Prostate gland (tissue), 2 donors: ENCODE measurements around the gene SERPINA4.

Experiments
- CTCF ChIP-seq, 4 experiments: fragments of 200-600 bp in 2 of 4; fragments of 450-650 bp in 2 of 4; sonication (generic) in 2 of 4; IDR thresholded peaks; 1 replicate in 3 of 4; 2 replicates in 1 of 4; pipeline ENCODE4 v1.5.1; 2016 to 2019; ENCODE audit warnings: antibody characterized with exemption in 4 of 4, mild to moderate bottlenecking in 2 of 4, moderate library complexity in 2 of 4
- POLR2A ChIP-seq: fragments of 450-650 bp; IDR thresholded peaks from one replicate; pipeline ENCODE4 v1.6.1; 2016; ENCODE audit warnings: antibody characterized with exemption, mild to moderate bottlenecking
- POLR2AphosphoS5 ChIP-seq: sonication (generic); formaldehyde crosslinking; IDR thresholded peaks from one replicate; pipeline ENCODE4 v1.6.1; 2017; ENCODE audit warnings: antibody characterized with exemption

- no peak for TF ChIP-seq CTCF (IDR thresholded peaks at IDR 0.05)
- TF ChIP-seq POLR2AphosphoS5: no peak
- no peak for TF ChIP-seq POLR2A
These were observed 391 bp downstream of the SERPINA4 start for GRCh38 chr14:94561656-94562010.
